HG02970 (cell line): ENCODE measurements around the gene TBC1D22A.

Source experiments
- ATAC-seq: cut with Tn5 transposase; IDR thresholded peaks from one replicate; pipeline ENCODE4 v1.9.1; 2021; ENCODE audit warnings: mild to moderate bottlenecking, moderate library complexity, moderate number of reproducible peaks; ENCODE audit not compliant: unreplicated experiment, low FRiP score

The TBC1D22A gene

DNA sequence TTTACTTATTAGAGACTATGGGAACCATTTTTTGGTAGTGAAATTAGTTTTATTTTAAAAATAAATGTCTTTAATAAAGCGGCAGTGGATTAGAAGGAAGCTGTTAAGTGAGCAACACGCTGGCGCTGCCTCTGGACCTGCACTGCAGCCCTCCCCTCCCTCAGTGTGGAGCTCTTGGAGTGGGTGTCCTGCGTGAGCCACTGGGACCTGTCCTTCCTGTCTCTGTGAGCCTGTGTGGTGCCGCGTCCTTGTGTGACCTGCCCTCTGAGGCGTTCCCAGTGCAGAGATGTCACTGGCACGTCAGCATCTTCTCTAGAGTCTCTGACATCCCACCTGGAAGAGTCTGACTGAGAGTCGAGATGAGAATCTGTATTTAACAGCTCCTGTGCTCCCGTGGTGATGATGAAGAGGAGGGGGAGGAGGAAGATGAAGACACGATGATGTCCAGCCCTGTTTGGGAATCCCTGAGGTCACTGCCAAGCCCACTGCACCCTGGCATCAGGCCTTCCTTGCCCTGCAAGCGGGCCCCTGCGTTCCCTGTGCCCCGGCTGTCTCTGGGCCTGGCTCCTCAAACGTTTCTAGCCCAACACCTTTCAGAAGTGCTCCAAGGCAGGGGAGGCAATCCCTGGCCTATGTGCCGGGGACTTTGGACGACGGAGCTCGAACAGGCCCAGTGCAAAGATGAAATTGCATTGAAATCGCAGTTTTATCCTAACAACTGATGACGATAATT is 271.8 kb downstream of the TBC1D22A start:
- ATAC-seq = no peak

DNA sequence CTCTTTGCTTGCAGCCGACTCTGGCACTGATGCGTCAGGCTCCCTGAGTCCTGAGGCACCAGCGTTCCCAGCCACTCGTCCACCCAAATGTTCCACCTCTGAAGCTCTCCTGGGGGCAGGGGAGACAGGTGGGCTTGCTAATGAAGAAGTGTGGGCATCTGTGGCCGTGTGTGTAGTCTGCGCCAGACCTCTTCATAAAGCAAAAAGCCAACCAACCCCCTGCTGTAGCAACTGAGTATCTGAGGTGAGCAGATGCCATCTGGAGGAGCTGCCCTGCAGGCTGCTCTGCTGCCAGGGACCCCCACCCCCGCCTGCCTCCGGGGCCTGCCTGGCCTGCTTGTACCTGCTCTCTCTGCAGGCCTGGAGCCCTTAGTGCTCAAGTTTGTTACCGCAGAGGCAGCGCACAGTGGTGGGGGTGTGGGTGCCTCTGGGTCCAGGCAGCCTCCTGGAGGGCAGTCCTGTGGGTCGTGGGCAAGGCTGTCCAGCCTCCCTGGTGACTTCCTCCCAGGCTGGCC is 272.5 kb downstream of the TBC1D22A start:
- ATAC-seq = no peak

DNA sequence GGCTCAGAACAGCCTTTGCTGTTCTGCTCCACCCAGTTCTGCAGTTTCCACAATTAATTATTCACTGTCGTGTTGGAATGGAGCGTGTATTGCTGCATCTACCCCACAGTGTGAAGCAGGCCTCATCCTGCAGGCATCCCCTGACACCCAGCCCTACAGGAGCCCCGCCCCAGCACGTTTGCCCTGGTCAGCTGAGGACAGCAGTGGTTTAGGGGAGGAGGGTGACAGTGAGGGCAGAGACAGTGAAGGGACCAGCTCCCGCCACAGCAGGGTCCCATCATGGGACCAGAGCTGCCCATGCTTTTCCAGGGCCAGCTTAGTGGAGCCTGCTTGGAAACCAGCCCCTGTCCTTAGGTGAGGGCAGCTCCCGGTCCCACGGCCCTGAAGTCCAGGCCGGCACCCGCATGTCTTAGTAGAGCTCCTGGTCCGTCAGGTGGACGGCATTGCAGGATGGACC is 273.0 kb downstream of the TBC1D22A start:
- ATAC-seq = no peak

DNA sequence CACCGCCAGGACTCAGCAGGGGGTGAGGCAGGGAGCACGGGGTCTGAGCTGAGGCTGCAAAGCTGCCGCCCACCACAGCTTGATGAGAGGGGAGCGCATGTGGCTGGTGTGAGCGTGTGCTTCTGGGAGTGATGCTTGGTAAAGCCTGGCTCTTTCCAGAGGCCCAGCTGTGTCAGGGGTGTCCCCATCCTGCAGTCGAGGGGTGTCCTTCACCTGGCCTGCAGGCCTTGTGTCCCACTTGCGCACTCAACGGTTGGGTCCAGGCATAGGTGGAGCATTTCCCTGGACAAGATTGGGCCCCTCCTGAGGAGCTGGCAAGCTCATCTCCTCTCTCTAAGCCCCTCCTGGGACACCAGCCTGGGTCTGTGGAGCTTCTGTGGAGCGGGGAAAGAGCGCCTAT is 273.9 kb downstream of the TBC1D22A start:
- no peak for ATAC-seq

DNA sequence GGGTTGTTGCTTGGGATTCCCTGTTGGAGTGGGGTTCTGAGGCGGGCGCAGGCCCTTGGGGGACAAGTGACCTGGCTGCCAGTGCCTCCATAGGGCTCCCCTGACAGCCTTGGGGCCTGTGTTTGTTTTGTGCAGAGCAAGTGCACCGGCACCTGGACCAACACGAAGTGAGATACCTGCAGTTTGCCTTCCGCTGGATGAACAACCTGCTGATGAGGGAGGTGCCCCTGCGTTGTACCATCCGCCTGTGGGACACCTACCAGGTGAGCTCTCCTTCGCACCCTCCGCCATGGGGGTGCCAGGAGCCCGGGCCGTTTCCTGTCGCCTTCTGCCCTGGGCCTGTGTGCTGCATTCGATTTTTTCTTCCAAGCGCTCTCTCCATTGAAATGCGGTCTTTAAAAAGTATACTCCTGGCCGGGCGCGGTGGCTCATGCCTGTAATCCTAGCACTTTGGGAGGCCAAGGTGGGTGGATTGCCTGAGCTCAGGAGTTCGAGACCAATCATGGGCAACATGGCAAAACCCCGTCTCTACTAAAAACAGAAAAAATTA is 274.6 kb downstream of the TBC1D22A start:
- no peak for ATAC-seq

DNA sequence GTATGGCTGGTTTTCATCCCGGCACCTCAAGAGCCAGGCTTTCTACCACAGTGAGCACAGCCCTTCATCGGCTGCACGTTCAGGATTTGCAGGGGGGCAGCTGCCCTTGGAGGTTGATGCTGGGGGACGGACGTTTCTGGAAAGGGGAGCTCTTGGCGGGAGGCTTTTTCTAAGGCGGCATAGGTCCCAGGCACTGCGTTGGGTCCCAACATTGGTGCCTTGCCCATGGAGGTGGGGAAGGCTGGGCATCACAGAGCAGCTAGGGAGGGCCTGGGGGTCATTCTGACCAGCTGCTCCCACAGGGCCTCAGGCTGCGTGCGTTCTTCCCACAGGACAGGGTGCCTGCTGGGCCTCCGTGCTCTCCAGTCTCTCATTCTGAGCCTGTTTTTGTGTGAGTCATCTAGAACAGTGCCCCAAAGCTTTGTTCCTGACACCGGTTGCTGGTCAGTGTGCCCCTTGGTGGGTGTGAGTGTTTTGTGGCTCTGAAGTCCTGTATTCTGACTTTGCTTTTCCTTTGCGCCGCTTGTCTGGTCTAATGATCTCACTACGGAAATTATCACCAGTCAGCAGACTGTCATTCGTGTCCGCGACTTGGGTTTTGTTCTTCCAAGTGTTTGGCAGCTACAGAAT is 275.9 kb downstream of the TBC1D22A start:
- no peak for ATAC-seq

DNA sequence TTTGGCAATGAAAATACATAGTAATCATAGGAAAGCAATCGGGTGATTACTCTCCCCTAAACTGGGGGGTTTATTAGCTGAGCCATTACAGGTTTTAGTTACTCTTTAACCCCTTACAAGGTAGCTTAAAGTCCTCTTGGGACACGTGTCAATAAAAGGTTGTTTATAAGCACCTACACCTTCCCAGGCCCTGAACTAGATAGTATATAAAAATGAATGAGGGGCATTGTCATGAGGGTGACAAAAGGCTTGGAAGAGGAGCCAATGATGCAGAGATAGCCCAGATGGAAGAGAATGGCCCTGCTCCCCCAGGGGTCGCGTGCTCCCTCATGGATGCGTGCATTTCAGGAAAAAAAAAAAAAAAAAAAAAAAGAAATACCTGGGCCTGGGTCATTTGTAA is 276.9 kb downstream of the TBC1D22A start:
- ATAC-seq = no peak

DNA sequence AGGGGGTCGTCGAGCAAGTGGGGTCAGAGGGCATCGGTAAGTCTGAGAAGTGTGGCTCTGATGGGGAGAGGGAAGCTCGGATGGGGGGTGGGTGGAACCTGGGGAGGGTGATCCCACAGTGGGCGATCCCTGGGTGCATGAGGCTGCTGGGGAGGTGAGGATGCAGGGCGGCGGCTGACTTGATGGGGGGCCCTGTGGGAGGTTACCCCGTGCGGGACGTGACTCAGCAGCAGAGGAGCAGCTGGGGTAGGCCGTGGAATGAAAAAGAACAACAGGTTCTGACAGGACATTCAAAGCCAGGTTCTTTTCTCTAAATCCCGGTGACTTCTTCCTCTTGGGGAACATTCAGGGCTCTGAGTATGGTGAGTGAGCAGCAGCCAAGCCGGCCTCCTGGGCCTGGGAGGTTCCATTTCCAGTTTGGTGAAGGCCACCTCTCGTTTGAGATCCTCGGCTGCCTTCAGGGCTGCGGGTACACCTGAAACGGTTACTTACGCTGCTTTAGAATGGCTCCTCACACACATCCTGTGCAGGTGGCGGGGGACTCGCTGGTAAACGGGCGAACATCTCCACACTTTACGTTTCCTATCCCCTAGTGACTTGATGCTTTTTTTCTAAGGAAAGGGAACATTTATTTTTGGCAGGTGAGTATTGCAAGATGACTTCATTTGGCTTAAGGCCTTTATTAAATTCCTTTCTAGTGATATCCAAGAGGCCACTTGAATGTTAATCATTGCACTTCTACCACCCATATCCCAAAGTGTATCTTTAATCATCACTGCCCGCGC is 278.2 kb downstream of the TBC1D22A start:
- no peak for ATAC-seq

DNA sequence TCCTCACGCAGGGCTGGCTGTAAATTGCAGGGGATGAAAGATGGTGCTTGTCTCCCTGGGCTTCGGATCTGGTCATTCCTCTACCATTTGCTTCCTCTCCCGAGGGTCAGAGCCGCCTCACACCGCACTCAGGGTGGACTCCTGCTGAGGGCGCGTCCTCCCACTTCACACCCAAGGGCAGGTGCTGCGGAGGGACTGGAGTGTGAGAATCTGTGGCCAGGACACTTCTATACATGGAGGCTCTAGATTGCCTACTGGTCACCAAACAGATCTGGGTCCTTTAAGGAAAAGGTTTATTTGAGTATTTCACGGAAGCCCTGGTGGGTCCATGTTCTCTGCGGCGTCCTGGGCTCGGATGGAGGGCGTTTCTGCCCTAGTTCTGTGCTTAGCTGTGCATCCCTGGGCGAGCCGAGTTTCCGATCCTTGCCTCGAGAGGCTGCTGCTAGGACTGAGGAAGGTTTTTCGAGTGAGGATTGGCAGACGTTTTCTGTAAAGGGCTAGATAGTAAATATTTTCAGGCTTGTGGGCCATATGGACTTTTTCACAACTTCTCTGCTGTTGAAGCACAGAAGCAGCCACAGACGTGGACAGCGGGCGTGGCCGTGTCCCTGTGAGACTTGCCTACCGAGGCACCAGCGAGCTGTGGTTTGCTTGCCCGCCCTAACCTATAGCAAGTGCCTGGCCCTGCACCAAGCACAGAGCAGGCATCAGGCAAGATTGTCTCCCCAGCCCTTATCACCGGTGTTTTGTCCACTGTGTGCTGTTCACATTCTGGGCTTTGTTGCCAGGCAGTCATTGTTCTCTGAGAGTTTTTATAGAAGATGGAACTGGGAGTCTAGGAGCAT is 279.0 kb downstream of the TBC1D22A start:
- ATAC-seq = no peak

GRCh38 chr22:47042116-47042825 is 279.8 kb downstream of the TBC1D22A start:
- no peak for ATAC-seq

- ATAC-seq = no peak
These were observed 280.5 kb downstream of the TBC1D22A start for GRCh38 chr22:47042861-47043496.

GRCh38 chr22:47043835-47044721 is 281.6 kb downstream of the TBC1D22A start:
- no peak for ATAC-seq

- ATAC-seq = no peak
These were observed 282.5 kb downstream of the TBC1D22A start for GRCh38 chr22:47044722-47045535.

DNA sequence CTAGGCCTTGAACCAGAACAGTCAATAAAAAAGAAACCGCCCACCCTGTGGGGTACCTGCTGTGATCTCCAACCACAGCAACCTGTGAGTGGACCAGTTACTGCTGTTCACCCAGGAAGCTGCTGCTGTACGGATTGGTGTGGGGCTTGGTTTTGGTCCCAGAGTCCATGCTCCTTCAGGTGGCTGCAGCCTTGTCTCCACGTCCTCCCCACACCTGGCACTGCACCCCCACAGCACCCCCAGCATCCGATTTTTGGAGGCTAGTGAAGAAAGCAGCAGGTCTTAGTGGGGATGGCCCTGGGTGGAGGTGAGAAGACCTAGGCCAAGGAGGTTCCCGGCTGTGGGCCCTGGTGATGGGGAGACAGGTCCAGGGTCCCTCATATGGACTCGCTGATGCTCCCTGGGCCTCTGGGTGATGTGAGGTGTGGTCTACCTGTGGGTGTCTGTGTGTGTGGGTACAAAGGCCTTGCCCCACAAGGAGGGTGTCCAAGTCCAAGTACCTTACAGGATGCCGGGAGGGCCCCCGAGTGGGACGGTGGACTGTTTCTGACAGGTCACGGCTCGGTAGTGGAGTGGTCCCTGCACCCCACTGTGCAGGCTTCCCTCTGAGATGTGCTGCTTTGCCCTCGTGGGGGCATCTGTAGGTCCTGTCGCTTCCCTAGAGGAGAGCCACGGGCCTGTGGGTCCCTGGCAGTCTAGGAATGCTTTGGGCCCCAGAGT is 283.4 kb downstream of the TBC1D22A start:
- ATAC-seq = no peak

DNA sequence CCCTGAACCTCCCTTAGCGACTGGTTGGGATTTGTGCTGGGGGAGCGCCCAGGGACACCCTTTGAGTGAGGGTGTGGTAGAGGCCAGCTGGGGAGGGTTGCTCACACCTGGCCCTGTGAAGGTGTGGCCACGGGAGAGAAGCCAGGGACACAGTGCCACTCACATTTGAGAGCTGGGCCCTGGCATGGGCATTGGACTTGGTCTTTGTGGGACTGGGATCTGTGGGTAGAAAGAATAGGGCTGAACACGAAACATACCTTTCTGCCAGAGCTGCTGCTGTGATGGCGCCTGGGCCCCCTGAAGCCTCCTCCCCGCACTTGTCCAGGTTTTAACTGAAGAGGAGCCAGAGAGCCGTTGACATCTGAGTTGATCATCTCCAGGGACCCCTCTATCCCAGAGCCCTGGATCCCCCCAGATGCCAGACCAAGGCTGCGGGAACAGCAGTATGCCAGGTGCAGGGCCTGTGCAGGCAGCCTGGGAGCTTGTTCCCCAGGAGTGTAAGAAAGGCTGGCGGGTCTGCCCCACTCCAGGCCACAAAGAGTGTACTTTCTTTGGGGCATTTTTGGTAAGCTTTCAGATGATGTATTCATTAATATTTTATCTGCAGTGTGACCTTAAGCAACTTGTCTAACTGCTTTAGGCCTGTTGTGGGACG is 284.1 kb downstream of the TBC1D22A start:
- no peak for ATAC-seq
